Mammary epithelial cell (primary cell): ENCODE measurements around the gene ADGRD1.

Experiments
- EZH2 ChIP-seq: IDR thresholded peaks from 2 replicates; pipeline ENCODE4 v1.6.1; 2012; ENCODE audit warnings: low read length, inconsistent platforms, borderline replicate concordance
- TF ChIP-seq, protein P1 (sequence below), 2 donors: IDR thresholded peaks in 1 of 2; conservative IDR thresholded peaks in 1 of 2; 2 replicates each; pipeline ENCODE4 v1.5.1; 2011 to 2012; ENCODE audit warnings: inconsistent platforms in 2 of 2, low read length in 2 of 2, mild to moderate bottlenecking in 2 of 2, control low read depth in 1 of 2, low read depth in 1 of 2; ENCODE audit not compliant: insufficient read depth in 1 of 2; ENCODE audit errors: extremely low read depth in 1 of 2

DNA sequence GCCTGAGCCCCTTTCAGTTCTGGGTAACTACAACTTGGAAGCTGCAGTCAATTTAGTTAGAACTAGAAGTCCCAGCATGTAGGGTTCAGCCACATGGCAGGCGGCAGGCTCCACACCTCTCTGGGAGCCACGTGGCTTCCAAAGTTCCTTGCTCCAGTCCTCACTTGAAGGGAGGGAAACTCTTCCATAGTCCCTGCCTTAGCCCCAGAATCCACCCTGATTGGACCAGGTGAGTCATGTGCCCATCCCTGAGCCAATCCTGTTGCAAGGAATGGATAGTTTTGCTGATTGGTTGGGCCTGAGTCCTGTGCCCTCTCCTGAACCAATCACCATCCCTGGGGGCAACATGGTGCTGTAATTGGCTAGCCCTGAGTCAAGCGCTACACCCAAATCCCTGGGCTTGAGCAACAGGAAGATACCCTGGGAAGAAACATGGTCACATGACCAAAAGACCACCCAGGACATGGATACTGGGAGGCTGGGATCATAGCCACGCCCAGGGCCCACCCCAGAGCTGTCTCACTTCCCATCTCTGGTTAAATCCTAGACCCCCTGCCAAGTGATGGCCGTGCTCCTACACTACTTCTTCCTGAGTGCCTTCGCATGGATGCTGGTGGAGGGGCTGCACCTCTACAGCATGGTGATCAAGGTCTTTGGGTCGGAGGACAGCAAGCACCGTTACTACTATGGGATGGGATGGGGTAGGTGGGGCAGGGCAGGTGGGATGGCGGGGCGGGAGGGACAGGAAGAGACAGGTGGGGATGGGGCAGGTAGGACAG lies 154.7 kb downstream of the ADGRD1 start:
- TF ChIP-seq, protein P1, sequence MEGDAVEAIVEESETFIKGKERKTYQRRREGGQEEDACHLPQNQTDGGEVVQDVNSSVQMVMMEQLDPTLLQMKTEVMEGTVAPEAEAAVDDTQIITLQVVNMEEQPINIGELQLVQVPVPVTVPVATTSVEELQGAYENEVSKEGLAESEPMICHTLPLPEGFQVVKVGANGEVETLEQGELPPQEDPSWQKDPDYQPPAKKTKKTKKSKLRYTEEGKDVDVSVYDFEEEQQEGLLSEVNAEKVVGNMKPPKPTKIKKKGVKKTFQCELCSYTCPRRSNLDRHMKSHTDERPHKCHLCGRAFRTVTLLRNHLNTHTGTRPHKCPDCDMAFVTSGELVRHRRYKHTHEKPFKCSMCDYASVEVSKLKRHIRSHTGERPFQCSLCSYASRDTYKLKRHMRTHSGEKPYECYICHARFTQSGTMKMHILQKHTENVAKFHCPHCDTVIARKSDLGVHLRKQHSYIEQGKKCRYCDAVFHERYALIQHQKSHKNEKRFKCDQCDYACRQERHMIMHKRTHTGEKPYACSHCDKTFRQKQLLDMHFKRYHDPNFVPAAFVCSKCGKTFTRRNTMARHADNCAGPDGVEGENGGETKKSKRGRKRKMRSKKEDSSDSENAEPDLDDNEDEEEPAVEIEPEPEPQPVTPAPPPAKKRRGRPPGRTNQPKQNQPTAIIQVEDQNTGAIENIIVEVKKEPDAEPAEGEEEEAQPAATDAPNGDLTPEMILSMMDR (conservative IDR thresholded peaks at IDR 0.05 in 1 of 2, IDR thresholded peaks at IDR 0.05 in 1 of 2; ENCODE audit: extremely low read depth in 1 of 2, insufficient read depth in 1 of 2, low read depth in 1 of 2, low read length in 2 of 2): no peak
- no peak for TF ChIP-seq EZH2
